Stimulated activated CD4-positive, alpha-beta T cell treated with anti-CD3 and anti-CD28 coated beads, Interleukin-12 subunit alpha, Interleukin-12 subunit beta, amount 100 ng/mL, for 4 hours (primary cell): ENCODE measurements around the gene SH2D4B.

Experiments used
- DNase-seq: peaks from one replicate; pipeline ENCODE4 v3.0.0-alpha.2; 2020

The SH2D4B gene

GRCh38 chr10:80545258-80545881, 7.7 kb downstream of the SH2D4B start:
- no peak for DNase-seq

- DNase-seq = no peak
Observed at GRCh38 chr10:80552151-80552646, 14.5 kb downstream of the SH2D4B start.

- DNase-seq = no peak
Observed at GRCh38 chr10:80553436-80553835, 15.7 kb downstream of the SH2D4B start.

- DNase-seq = no peak
Observed at GRCh38 chr10:80554050-80554449, 16.3 kb downstream of the SH2D4B start.

- DNase-seq = no peak
Observed at GRCh38 chr10:80555415-80555814, 17.7 kb downstream of the SH2D4B start.

- DNase-seq = no peak
Observed at GRCh38 chr10:80561950-80562349, 24.2 kb downstream of the SH2D4B start.

GRCh38 chr10:80567292-80567691, 29.6 kb downstream of the SH2D4B start:
- DNase-seq = no peak

- no peak for DNase-seq
Observed at GRCh38 chr10:80569131-80569895, 31.6 kb downstream of the SH2D4B start.

GRCh38 chr10:80571352-80571751, 33.6 kb downstream of the SH2D4B start:
- DNase-seq = no peak

- DNase-seq = no peak
Observed at GRCh38 chr10:80579181-80579763, 41.6 kb downstream of the SH2D4B start.

- no peak for DNase-seq
Observed at GRCh38 chr10:80579849-80580637, 42.3 kb downstream of the SH2D4B start.

- DNase-seq = no peak
Observed at GRCh38 chr10:80580638-80581468, 43.2 kb downstream of the SH2D4B start.

- no peak for DNase-seq
Observed at GRCh38 chr10:80581469-80581835, 43.8 kb downstream of the SH2D4B start.

- DNase-seq = no peak
Observed at GRCh38 chr10:80582286-80582960, 44.7 kb downstream of the SH2D4B start.

- DNase-seq = no peak
Observed at GRCh38 chr10:80583685-80584084, 46.0 kb downstream of the SH2D4B start.

- no peak for DNase-seq
Observed at GRCh38 chr10:80585812-80586211, 48.1 kb downstream of the SH2D4B start.

- DNase-seq = no peak
Observed at GRCh38 chr10:80588546-80588945, 50.8 kb downstream of the SH2D4B start.

GRCh38 chr10:80589726-80590373, 52.1 kb downstream of the SH2D4B start:
- DNase-seq = no peak

GRCh38 chr10:80590585-80591125, 53.0 kb downstream of the SH2D4B start:
- DNase-seq = no peak

- DNase-seq = peak; percentile 18
Observed at GRCh38 chr10:80596391-80597257, 58.9 kb downstream of the SH2D4B start.
